HFF-Myc (cell line): ENCODE measurements around the gene FOXJ3.

Experiments
- DNase-seq: peaks from one replicate; pipeline ENCODE4 v3.0.0-alpha.2; 2011; ENCODE audit warnings: low read depth; ENCODE audit errors: extremely low read depth
- H3K4me3 ChIP-seq: replicated peaks from 2 replicates; pipeline ENCODE4 v1.5.1; 2011; ENCODE audit warnings: low read depth, mild to moderate bottlenecking, control low read depth, low read length
- TF ChIP-seq, protein P1 (sequence below): IDR thresholded peaks from 2 replicates; pipeline ENCODE4 v1.5.1; 2012; ENCODE audit warnings: mild to moderate bottlenecking, low read depth, low read length, control low read depth; ENCODE audit errors: missing control alignments

FOXJ3 gene

DNA sequence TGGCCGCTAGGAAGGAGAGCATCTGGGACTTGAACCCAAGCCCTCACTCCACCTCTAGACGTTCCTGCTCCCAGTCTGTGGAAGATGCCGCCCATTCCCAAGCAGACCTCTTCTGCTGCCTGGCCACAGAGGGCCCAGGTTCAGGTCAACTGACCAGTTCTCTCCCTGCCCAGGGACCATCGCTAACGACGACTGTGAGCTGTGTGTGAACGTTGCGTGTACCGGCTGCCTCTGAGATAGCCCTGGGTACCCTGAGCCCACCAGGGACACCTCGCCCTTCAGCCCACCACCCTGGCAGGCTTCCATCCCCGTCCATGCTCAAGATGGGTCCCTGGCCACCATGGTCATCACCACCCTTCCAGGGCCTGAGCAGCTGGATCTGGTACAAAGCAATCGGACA, 179.7 kb downstream of the FOXJ3 start:
- H3K4me3 ChIP-seq: no peak overlapping the region
- TF ChIP-seq, protein P1, sequence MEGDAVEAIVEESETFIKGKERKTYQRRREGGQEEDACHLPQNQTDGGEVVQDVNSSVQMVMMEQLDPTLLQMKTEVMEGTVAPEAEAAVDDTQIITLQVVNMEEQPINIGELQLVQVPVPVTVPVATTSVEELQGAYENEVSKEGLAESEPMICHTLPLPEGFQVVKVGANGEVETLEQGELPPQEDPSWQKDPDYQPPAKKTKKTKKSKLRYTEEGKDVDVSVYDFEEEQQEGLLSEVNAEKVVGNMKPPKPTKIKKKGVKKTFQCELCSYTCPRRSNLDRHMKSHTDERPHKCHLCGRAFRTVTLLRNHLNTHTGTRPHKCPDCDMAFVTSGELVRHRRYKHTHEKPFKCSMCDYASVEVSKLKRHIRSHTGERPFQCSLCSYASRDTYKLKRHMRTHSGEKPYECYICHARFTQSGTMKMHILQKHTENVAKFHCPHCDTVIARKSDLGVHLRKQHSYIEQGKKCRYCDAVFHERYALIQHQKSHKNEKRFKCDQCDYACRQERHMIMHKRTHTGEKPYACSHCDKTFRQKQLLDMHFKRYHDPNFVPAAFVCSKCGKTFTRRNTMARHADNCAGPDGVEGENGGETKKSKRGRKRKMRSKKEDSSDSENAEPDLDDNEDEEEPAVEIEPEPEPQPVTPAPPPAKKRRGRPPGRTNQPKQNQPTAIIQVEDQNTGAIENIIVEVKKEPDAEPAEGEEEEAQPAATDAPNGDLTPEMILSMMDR: no peak
- DNase-seq: no peak

DNA sequence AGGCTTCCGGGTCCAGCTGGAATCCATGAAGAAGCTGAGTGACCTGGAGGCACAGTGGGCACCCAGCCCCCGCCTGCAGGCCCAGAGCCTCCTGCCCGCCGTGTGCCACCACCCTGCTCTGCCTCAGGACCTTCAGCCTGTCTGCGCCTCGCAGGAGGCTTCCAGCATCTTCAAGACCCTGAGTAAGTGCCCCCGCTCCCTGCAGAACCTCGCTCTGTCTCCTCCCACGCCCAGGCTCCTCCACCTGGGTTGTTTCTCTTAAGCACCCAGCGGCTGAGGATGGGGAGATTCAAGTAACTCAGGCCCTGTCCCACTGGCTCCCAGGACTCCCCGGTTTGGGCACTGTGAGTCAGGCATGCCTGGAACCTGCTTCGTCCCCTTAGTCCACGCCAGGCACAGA, 180.3 kb downstream of the FOXJ3 start:
- TF ChIP-seq, protein P1: no peak
- H3K4me3 ChIP-seq: no peak overlapping the region

DNA sequence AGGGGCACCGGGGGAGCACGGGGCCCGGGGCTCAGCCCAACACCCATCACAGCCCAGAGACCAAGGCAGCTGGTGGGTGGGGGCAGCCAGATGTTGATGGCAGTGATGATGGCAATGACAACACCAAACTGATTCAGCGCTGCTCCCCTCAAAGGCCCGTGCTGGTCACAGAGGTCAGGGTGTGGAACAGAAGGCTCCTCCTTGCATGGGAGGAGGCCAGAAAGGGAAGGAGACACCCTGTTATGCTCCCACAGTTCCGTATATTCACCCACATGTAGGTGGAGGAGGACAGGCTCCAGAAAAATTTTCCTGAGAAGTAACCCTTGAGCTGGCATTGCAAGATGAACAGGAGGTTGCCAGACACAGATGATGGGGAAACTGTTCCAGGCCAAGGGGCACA, 181.4 kb downstream of the FOXJ3 start:
- H3K4me3 ChIP-seq: no peak overlapping the region
- no peak for DNase-seq

More for the DNA sequence above, 180.3 kb downstream of the FOXJ3 start:
- no peak for DNase-seq

DNA sequence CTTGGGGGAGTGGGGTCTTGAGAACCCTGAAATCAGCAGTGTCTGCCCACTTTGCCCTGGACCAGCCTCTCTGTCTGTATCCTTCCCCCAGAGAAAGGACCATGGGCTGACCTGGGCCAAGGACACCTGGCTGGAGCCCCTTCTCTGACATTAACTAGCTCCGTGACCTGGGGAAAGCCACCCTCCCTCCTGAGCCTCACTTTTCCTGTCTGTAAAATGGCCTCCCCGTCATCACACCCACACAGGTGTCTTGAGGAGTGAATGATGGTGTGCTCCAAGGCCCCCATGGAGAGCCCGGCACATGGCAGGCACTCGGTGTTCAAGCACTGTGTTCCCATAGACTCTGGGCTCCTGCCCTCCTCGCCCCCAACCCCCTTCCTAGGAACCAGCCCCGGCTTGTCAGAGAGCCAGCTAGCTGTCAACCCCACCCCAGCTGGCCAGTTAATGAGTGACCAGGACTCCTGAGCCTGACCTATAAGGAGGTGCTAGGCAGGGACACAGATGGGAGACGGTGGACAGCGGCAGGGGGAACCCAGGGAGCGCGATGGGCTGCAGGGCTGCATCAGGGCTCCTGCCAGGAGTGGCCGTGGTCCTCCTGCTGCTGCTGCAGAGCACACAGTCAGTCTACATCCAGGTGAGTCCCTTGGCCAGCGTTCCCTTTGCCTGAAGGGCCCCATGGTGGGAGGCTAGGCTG, 182.0 kb downstream of the FOXJ3 start, which contains the start of gene GUCA2B:
Gene GUCA2B (plus strand): TSS at position 504 of the 694 bp plus-strand sequence. CDS start 41 bp downstream, at position 545.
- DNase-seq: no peak
- TF ChIP-seq, protein P1: no peak
- H3K4me3 ChIP-seq: no peak within 1 kb of the TSS

More for the DNA sequence above, 181.4 kb downstream of the FOXJ3 start:
- TF ChIP-seq, protein P1: no peak

DNA sequence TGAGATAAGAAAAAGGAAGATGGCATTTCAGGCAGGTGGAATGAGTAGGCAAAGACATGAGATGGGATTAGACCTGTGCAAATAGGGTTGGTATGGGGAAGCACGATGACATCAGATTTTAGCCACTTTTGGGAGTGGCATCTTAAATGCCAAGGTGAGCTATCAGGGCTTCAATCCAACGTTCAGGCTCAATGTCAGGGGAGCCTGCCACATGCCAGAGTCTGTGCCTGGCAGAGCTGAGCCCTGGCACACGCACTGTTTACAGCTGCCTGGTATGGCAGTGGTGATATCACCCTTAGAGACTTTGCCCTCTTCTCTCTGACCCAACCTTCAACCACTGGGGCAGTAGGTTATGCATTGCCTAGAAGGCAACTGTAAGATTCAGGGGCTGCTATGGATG, 182.9 kb downstream of the FOXJ3 start:
- no peak for DNase-seq
- H3K4me3 ChIP-seq: no peak overlapping the region
- TF ChIP-seq, protein P1: no peak

DNA sequence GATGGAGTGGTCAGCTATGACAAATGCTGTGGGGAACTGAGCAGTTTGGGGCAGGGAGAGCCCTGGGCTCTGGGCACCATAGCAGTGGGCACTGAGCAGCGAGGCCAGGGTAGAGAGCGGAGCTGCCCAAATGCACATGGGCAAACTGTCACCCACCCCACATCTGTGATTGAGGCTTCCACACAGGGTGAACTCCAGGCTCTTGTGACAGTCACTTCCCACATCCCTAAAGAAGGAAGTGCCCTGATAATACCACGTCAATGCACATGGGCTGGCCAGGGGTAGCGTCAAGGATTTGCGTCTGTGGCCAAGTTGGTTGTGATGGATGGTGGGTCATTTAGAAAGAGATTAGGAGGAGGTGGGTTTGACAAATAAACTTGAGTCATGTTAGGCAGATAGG, 184.4 kb downstream of the FOXJ3 start:
- DNase-seq: no peak
- TF ChIP-seq, protein P1: no peak
- no peak overlapping the region for H3K4me3 ChIP-seq
